H1 (cell line): ENCODE data around the gene RRP9. TPM values are rescaled to one million over a fixed set of nuclear protein-coding genes. Genes with fewer than 3 reads are reported as not detected.

Experiments
- CTCF ChIA-PET: fragments of 300-600 bp; sonication (Branson Sonifier 250); formaldehyde crosslinking; loops from one replicate; lab custom pipeline; 2021; ENCODE audit not compliant: partially characterized antibody; lab: Charles Lee
- POLR2A ChIA-PET: fragments of 300-600 bp; sonication (Branson Sonifier 250); formaldehyde crosslinking; loops from one replicate; lab custom pipeline; 2021; ENCODE audit warnings: inconsistent platforms; ENCODE audit not compliant: partially characterized antibody; lab: Charles Lee
- DNase-seq, 2 experiments: peaks; one replicate each; pipeline versions ENCODE4 v3.0.0 to v3.0.0-alpha.2; 2010 to 2022; ENCODE audit warnings: low spot score in 2 of 2, low read depth in 1 of 2, mixed read lengths in 1 of 2
- FAIRE-seq: peaks from 2 replicates; lab custom pipeline; 2011; peaks lifted over from hg19 to GRCh38; lab: Jason Lieb, UNC
- H2AFZ ChIP-seq: 2 replicates; pipeline ENCODE4 v1.8.1; 2012; ENCODE audit warnings: low read length, inconsistent platforms
- H2AK5ac ChIP-seq: 2 replicates; pipeline ENCODE4 v1.6.1; 2013; ENCODE audit warnings: low read depth, low read length
- H2BK120ac ChIP-seq: replicated peaks from 2 replicates; pipeline ENCODE3; 2013; ENCODE audit warnings: low read depth, low read length, inconsistent platforms
- H2BK12ac ChIP-seq: 2 replicates; pipeline ENCODE4 v1.6.1; 2013; ENCODE audit warnings: low read depth, low read length
- H2BK15ac ChIP-seq: 2 replicates; pipeline ENCODE4 v1.6.1; 2013; ENCODE audit warnings: low read length
- H2BK20ac ChIP-seq: 2 replicates; pipeline ENCODE4 v1.6.1; 2013; ENCODE audit warnings: low read length
- H2BK5ac ChIP-seq: 2 replicates; pipeline ENCODE4 v1.6.1; 2013; ENCODE audit warnings: low read depth, low read length
- H3K14ac ChIP-seq: 2 replicates; pipeline ENCODE4 v1.6.1; 2013; ENCODE audit warnings: inconsistent platforms; ENCODE audit not compliant: insufficient read length
- H3K18ac ChIP-seq: 2 replicates; pipeline ENCODE4 v1.6.1; 2013; ENCODE audit warnings: low read length; ENCODE audit errors: extremely low read depth
- H3K23ac ChIP-seq: 2 replicates; pipeline ENCODE4 v1.6.1; 2013; ENCODE audit warnings: inconsistent platforms; ENCODE audit not compliant: insufficient read length
- H3K23me2 ChIP-seq: 2 replicates; pipeline ENCODE4 v1.6.1; 2013; ENCODE audit warnings: low read depth, low read length
- H3K27ac ChIP-seq: 2 replicates; pipeline ENCODE4 v1.6.1; 2011; ENCODE audit warnings: low read depth, low read length, inconsistent platforms
- H3K27me3 ChIP-seq, 4 experiments: replicated peaks in 1 of 4; 1 replicate in 1 of 4; 2 replicates in 3 of 4; pipeline versions ENCODE4 v1.6.1 to v1.8.1; 2011 to 2013; ENCODE audit warnings: low read length in 3 of 4, mild to moderate bottlenecking in 3 of 4, inconsistent platforms in 2 of 4, mixed read lengths in 2 of 4, moderate library complexity in 1 of 4; ENCODE audit not compliant: control insufficient read depth in 3 of 4, insufficient read depth in 3 of 4; ENCODE audit errors: extremely low read depth in 1 of 4
- H3K36me3 ChIP-seq, 4 experiments: 2 replicates each; pipeline versions ENCODE4 v1.6.1 to v1.8.1; 2011 to 2013; ENCODE audit warnings: mild to moderate bottlenecking in 4 of 4, low read length in 3 of 4, moderate library complexity in 2 of 4, control low read depth in 1 of 4, inconsistent platforms in 1 of 4; ENCODE audit not compliant: insufficient read depth in 4 of 4, control insufficient read depth in 2 of 4
- H3K4ac ChIP-seq: replicated peaks from 2 replicates; pipeline ENCODE3; 2013; ENCODE audit warnings: low read length, low read depth, mixed read lengths, inconsistent platforms; ENCODE audit not compliant: insufficient read length
- H3K4me1 ChIP-seq, 4 experiments: replicated peaks in 1 of 4; 1 replicate in 1 of 4; 2 replicates in 3 of 4; pipeline versions ENCODE4 v1.6.1 to v1.8.1; 2011 to 2013; ENCODE audit warnings: low read length in 3 of 4, inconsistent platforms in 2 of 4, mixed read lengths in 1 of 4; ENCODE audit not compliant: insufficient read depth in 4 of 4, control insufficient read depth in 3 of 4
- H3K4me2 ChIP-seq, 2 experiments: 2 replicates each; pipeline versions ENCODE4 v1.6.1 to v1.8.1; 2011 to 2013; ENCODE audit warnings: low read depth in 2 of 2, low read length in 2 of 2, control low read depth in 1 of 2, inconsistent platforms in 1 of 2, mild to moderate bottlenecking in 1 of 2; ENCODE audit not compliant: insufficient read depth in 1 of 2
- H3K4me3 ChIP-seq, 4 experiments: fragments of 200-600, 300-600 bp in 1 of 4; sonication (generic), shearing (Covaris generic), sonication (Bioruptor Twin) in 1 of 4; 2 replicates each; pipeline versions ENCODE4 v1.5.1 to v1.8.1; 2011 to 2016; ENCODE audit warnings: low read length in 4 of 4, low read depth in 3 of 4, control low read depth in 2 of 4, inconsistent platforms in 2 of 4, mild to moderate bottlenecking in 2 of 4, mixed read lengths in 1 of 4, moderate library complexity in 1 of 4; ENCODE audit not compliant: insufficient read depth in 2 of 4; ENCODE audit errors: extremely low read depth in 1 of 4
- H3K56ac ChIP-seq: replicated peaks from 2 replicates; pipeline ENCODE3; 2013; ENCODE audit warnings: low read depth, mild to moderate bottlenecking, mixed read lengths, low read length, inconsistent platforms; ENCODE audit not compliant: insufficient read length
- H3K79me1 ChIP-seq: 2 replicates; pipeline ENCODE4 v1.6.1; 2013; ENCODE audit warnings: low read depth, low read length, control low read depth
- H3K79me2 ChIP-seq, 2 experiments: 2 replicates each; pipeline versions ENCODE4 v1.6.1 to v1.8.1; 2012 to 2013; ENCODE audit warnings: low read length in 2 of 2, mild to moderate bottlenecking in 2 of 2, inconsistent platforms in 1 of 2; ENCODE audit not compliant: insufficient read depth in 2 of 2, control insufficient read depth in 1 of 2
- H3K9ac ChIP-seq, 4 experiments: replicated peaks in 1 of 4; 1 replicate in 1 of 4; 2 replicates in 3 of 4; pipeline versions ENCODE4 v1.6.1 to v1.8.1; 2011 to 2013; ENCODE audit warnings: low read depth in 3 of 4, low read length in 3 of 4, control low read depth in 2 of 4, mild to moderate bottlenecking in 2 of 4, moderate library complexity in 2 of 4, inconsistent platforms in 1 of 4; ENCODE audit errors: extremely low read depth in 1 of 4
- H3K9me3 ChIP-seq, 2 experiments: 2 replicates each; pipeline versions ENCODE4 v1.6.1 to v1.8.1; 2012 to 2013; ENCODE audit warnings: mild to moderate bottlenecking in 2 of 2, moderate library complexity in 2 of 2, control low read depth in 1 of 2, inconsistent platforms in 1 of 2, low read depth in 1 of 2, low read length in 1 of 2, mixed read lengths in 1 of 2; ENCODE audit not compliant: insufficient read depth in 2 of 2
- H4K20me1 ChIP-seq, 2 experiments: replicated peaks in 1 of 2; 2 replicates each; pipeline versions ENCODE3 to v1.8.1; 2011 to 2013; ENCODE audit warnings: inconsistent platforms in 2 of 2, low read length in 2 of 2, mild to moderate bottlenecking in 1 of 2; ENCODE audit not compliant: insufficient read depth in 2 of 2, control insufficient read depth in 1 of 2
- H4K5ac ChIP-seq: 2 replicates; pipeline ENCODE4 v1.6.1; 2013; ENCODE audit warnings: low read length, low read depth, mixed read lengths, inconsistent platforms; ENCODE audit not compliant: insufficient read length
- H4K8ac ChIP-seq: 2 replicates; pipeline ENCODE4 v1.8.0; 2013; ENCODE audit warnings: mild to moderate bottlenecking, moderate library complexity, low read length, inconsistent platforms; ENCODE audit not compliant: insufficient read depth; ENCODE audit errors: extremely low read depth
- H4K91ac ChIP-seq: replicated peaks from 2 replicates; pipeline ENCODE3; 2013; ENCODE audit warnings: low read length, mixed read lengths, inconsistent platforms; ENCODE audit not compliant: insufficient read length
- KDM1A ChIP-seq: fragments of 200-600, 300-600 bp; sonication (generic); IDR thresholded peaks from 2 replicates; pipeline ENCODE4 v1.7.1; 2016; ENCODE audit warnings: mild to moderate bottlenecking, low read length, borderline replicate concordance
- NRF1 ChIP-seq: IDR thresholded peaks from 2 replicates; pipeline ENCODE4 v1.6.1; 2011; ENCODE audit warnings: mild to moderate bottlenecking, low read depth, low read length, improper control_type of control experiment
- WGBS, 2 experiments: shearing (Covaris generic) in 1 of 2; methylation state at CpG; one replicate each; pipeline versions ENCODE4 v1.1.6 to v1.1.7; 2013 to 2015; ENCODE audit warnings: low lambda C conversion rate in 2 of 2, mixed read lengths in 2 of 2, inconsistent platforms in 1 of 2, low coverage in 1 of 2, missing lambda C conversion rate in 1 of 2; ENCODE audit not compliant: insufficient replicate concordance in 2 of 2, insufficient coverage in 1 of 2, insufficient read length in 1 of 2; ENCODE audit errors: extremely low coverage in 1 of 2, missing lambda C conversion rate in 1 of 2; 5-methylcytosine and 5-hydroxymethylcytosine counted together
- polyA plus RNA-seq, 7 experiments: library from polyadenylated mRNA; depleted of rRNA in 3 of 7; stranded (reverse) in 5 of 7; unstranded in 2 of 7; fragments of >200 nt in 5 of 7; fragments of 200-250 nt in 2 of 7; gene quantifications; 1 replicate in 5 of 7; 2 replicates in 1 of 7; 4 replicates in 1 of 7; pipeline versions ENCODE4 v1.2.1 to v1.2.3, GENCODE V29; 2011 to 2013; ENCODE audit warnings: missing spikeins in 2 of 7, mixed read lengths in 2 of 7
- total RNA-seq: library from RNA; stranded (reverse); fragmentation: NEBNext Ultra II Directional; extraction: Animal tissue kit (Norgen Biotek cat#: 25700); gene quantifications from 2 replicates; pipeline ENCODE4 v1.2.1, GENCODE V29; 2021

Gene RRP9
- total and polyA plus RNA-seq, 2 of the 8 experiments (the other 6 are each of a cell fraction or from before 2014, with no cell fraction given): 55.6 to 68.9 TPM

DNA sequence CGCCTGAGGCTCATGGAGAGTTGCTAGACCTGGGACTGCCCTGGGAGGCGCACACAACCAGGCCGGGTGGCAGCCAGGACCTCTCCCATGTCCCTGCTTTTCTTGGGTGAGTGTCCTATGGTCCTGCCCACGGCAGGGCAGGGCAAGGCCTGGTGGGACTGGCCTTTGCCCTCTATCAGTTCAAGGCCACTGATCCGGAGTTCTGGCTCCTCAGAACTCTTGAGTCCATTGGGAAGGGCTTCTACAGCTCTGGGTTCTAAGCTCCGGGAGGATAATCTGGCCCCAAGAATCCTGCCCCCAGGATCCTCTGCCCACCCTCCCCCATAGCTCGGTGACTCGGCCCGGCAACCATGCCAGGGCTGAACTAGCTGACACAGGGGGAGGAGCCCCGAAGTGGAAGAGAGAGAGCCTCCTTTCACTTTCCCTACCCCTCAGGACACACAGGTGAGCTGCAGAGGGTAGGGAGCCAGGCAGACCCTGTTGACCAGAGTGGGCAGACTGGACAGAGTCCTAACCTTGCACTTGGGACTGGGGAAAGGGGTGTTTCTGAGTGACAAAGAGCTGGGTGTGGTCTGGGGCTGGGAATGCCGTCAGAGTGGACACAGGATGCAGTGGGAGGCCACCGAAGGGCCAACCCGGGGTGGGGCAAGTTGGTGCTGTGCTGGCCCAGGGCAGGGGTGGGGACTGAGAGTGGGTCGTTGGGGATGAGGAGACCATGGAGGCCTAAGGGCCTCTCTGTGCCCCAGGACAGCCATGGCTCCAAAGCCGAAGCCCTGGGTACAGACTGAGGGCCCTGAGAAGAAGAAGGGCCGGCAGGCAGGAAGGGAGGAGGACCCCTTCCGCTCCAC, 1.1 kb upstream of the RRP9 start:
- H2BK12ac ChIP-seq: no peak overlapping the region
- H3K4ac ChIP-seq: peak overlapping the region; percentile 96
- H4K8ac ChIP-seq: peak overlapping the region; percentile 88
- peak overlapping the region in 3 of 4 experiments; percentile 36 to 52 (median 44); a peak in 5 of 8 replicates for H3K4me3 ChIP-seq
- H4K91ac ChIP-seq: peak overlapping the region; percentile 93
- no peak overlapping the region for H3K14ac ChIP-seq
- H2BK5ac ChIP-seq: 0 out of 2 replicates have a peak overlapping the region, but pooled peaks have one; percentile 71
- H3K4me2 ChIP-seq: peak overlapping the region; percentile 16 to 73; a peak in 3 of 4 replicates
- H2AK5ac ChIP-seq: no peak overlapping the region
- H3K23ac ChIP-seq: no peak overlapping the region
- H3K27me3 ChIP-seq: peaks cover 0 to 10% (median 4%) of the 10 kb centered on the region in 4 experiments; a peak in 4 of 7 replicates
- H3K18ac ChIP-seq: peak overlapping the region; percentile 83; the same call in 1 of the 2 replicates
- peaks cover 3 to 16% of the 10 kb centered on the region in 2 experiments for H4K20me1 ChIP-seq
- TF ChIP-seq NRF1: no peak
- TF ChIP-seq KDM1A: no peak
- TF ChIP-seq, all 59 proteins: peak for 0
- ChIA-PET POLR2A (interaction anchor here (0.6 to 15.7 kb wide), 9 partner anchors 11 to 443 kb away, joined by 3 to 148 read pairs (median 7); partner anchors contain the start of genes ABHD14A, ABHD14B, ACY1 and GPR62), CTCF (interaction anchor here (0.6 to 5.1 kb wide), 19 partner anchors 10 to 238 kb away, joined by 3 to 44 read pairs (median 5); partner anchors contain the start of genes ABHD14A, ABHD14B, ACY1 and GPR62)
- Histone ChIP-seq H3K27ac (no peak overlapping the region), H3K36me3 (peaks cover 0 to 5% (median 4%) of the 10 kb centered on the region in 4 experiments; a peak in 3 of 8 replicates), H2BK15ac (peak overlapping the region; percentile 88; the same call in 1 of the 2 replicates), H3K79me2 (peaks cover 0 to 30% of the 10 kb centered on the region in 2 experiments; a peak in 3 of 4 replicates), H4K5ac (peak overlapping the region; percentile 77), H3K23me2 (peaks cover 9% of the 10 kb centered on the region; the same call in 1 of the 2 replicates), H3K9ac (no peak overlapping the region), H3K56ac (peak overlapping the region; percentile 55), H2BK120ac (peak overlapping the region; percentile 59), H3K9me3 (no peaks in the 10 kb centered on the region), H2BK20ac (no peak overlapping the region), H3K79me1 (peaks cover 12% of the 10 kb centered on the region), H3K4me1 (peaks cover 2 to 13% (median 6%) of the 10 kb centered on the region in 4 experiments), H2AFZ (peak overlapping the region; percentile 65; the same call in 1 of the 2 replicates)
- WGBS, 2 experiments: 85% methylated on average over 15 of the region's 17 CpGs; no CpG with 5 or more reads in 1 of the 2 experiments
- FAIRE-seq: no peak
- no peak for DNase-seq
